Measurements from ENCODE around the gene ITGA8. TPM values are rescaled to one million over a fixed set of nuclear protein-coding genes. Genes with fewer than 3 reads are reported as not detected.
"Not testable (repeated sequence)": the region's sequence is repeated elsewhere in the genome, so short reads cannot be mapped to it uniquely, and the experiment has no call there.

ITGA8 gene
- 10 to 100 TPM in 4 of 5 donors, 1 to 10 TPM in 1; 1.7 to 55.8 (median 54.5) TPM for total RNA-seq
- polyA plus RNA-seq, result 1 to 10 TPM; 2.6 to 8.9 (median 3.5) TPM
- long read RNA-seq, donor 1, partial matches to known transcripts, result 6 of 6 reads
- long read RNA-seq, donor 1, other reads (novel, unspliced or antisense), result 0 of 6 reads
- long read RNA-seq, donor 2, result 0 reads
- long read RNA-seq, donor 3, full-length matches to known transcripts, result 1 of 1 reads
- long read RNA-seq, donor 3, partial matches to known transcripts, result 0 of 1 reads
- long read RNA-seq, donor 3, other reads (novel, unspliced or antisense), result 0 of 1 reads
- long read RNA-seq, donor 4, result 0 reads
- long read RNA-seq, donor 5, result 0 reads
- long read RNA-seq, donor 6, full-length matches to known transcripts, result 2 of 2 reads
- long read RNA-seq, donor 6, partial matches to known transcripts, result 0 of 2 reads
- long read RNA-seq, donor 6, other reads (novel, unspliced or antisense), result 0 of 2 reads
- long read RNA-seq, donor 7, result 0 reads
- long read RNA-seq, donor 8, full-length matches to known transcripts, result 1 of 1 reads
- long read RNA-seq, donor 8, partial matches to known transcripts, result 0 of 1 reads
- long read RNA-seq, donor 8, other reads (novel, unspliced or antisense), result 0 of 1 reads
- long read RNA-seq, donor 9, result 0 reads
- long read RNA-seq, donor 10, result 0 reads

DNA sequence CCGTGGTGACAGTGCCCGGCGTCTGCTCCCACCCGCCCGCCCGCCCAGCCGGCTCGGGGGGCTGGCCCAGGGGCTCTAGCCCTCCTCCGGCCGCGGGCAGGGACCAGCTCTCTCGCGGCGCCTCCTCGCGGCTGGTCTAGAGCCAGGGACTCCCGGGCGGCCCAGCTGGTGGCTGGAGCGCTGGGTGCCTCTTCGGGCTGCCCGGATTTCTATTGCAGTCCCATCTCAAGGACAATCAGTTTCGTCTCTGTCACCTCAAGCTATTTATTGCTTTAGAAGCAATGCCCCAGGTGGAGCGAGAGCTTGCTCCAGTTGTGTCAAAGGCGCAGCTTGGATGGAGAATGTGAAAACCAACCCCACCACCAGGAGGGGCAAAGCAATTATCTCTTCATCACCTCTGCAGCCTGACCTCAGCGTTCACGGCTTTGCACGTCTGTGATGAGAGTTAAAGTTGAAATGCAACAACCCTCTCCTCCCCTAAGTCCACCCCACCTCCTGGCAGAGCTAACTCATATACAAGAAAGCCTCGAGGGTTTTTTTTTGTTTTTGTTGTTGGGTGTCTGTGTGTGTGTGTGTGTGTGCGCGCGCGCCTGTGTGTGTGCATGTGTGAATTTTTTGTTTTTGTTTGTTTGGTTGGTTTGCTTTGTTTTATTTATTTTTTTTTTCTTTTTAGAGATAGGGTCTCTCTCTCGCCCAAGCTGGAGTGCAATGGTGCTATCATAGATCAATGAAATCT is at the start of gene ITGA8:
Gene ITGA8, minus strand, starts transcription at position 24 of the 736 bp plus-strand sequence. CDS start 151 bp downstream, outside the sequence.
- no peak for TF ChIP-seq POLR2A (IDR thresholded peaks at IDR 0.05)
- TF ChIP-seq, protein P1, sequence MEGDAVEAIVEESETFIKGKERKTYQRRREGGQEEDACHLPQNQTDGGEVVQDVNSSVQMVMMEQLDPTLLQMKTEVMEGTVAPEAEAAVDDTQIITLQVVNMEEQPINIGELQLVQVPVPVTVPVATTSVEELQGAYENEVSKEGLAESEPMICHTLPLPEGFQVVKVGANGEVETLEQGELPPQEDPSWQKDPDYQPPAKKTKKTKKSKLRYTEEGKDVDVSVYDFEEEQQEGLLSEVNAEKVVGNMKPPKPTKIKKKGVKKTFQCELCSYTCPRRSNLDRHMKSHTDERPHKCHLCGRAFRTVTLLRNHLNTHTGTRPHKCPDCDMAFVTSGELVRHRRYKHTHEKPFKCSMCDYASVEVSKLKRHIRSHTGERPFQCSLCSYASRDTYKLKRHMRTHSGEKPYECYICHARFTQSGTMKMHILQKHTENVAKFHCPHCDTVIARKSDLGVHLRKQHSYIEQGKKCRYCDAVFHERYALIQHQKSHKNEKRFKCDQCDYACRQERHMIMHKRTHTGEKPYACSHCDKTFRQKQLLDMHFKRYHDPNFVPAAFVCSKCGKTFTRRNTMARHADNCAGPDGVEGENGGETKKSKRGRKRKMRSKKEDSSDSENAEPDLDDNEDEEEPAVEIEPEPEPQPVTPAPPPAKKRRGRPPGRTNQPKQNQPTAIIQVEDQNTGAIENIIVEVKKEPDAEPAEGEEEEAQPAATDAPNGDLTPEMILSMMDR (IDR thresholded peaks at IDR 0.05), result peak in 2 of 7 experiments; percentile 17 to 24
- peak in 1 of 2 donors; percentile 76 for DNase-seq
- Histone ChIP-seq H3K9me3 (no peaks in the 10 kb centered on the region), H3K4me3 (peak within 1 kb of the TSS; percentile 46 to 69 (median 56)), H3K27ac (peak within 1 kb of the TSS; percentile 42 to 82 (median 76)), H3K27me3 (peaks cover 4 to 45% (median 20%) of the 10 kb centered on the region in 3 donors), H3K4me1 (peaks cover 4 to 22% (median 14%) of the 10 kb centered on the region in 4 donors), H3K36me3 (no peaks in the 10 kb centered on the region)
- WGBS, 5 donors, result 16 to 38% (median 17%) methylated on average over 11 to 33 of the region's 33 CpGs
- intact Hi-C loops (cut with DNase I; ENCODE audit: low total_unique reads), result loop anchor here (10.0 kb wide), 1 partner anchor 285 kb away; no protein-coding TSS in a partner anchor

DNA sequence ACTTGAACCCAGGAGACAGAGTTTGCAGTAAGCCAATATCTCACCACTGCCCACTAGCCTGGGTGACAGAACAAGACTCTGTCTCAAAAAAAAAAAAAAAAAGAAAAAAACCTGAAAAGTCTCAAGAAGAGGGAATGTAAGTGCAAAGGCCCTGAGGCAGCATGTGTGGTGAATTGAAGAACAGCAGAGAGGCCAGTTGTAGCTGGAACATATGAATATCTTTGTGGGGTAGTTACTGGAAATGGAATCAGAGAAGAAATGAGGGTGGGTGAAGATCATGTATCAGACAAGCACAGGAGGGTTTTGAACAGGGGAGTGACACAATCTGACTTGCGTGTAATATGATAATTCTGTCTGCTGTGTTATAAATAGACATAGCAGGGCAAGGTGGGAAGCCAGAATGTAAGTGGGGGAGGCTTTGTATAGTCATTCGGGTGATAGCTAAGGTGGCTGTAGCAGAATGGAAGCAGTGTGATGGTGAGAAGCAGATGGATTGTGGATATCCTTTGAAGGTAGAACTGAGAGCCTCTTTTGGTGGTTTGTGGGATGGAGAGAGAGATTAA is 45.3 kb upstream of the ITGA8 start:
- Histone ChIP-seq H3K36me3 (no peaks in the 10 kb centered on the region), H3K27me3 (no peaks in the 10 kb centered on the region), H3K4me3 (no peak overlapping the region), H3K9me3 (no peaks in the 10 kb centered on the region), H3K27ac (no peak overlapping the region), H3K4me1 (no peaks in the 10 kb centered on the region)
- no peak for DNase-seq
- intact Hi-C loops (cut with DNase I; ENCODE audit: low total_unique reads), result no loop called here
- 79 to 94% (median 91%) methylated on average over 2 of the region's 2 CpGs for WGBS, 5 donors
- TF ChIP-seq EP300 (IDR thresholded peaks at IDR 0.05) (no peak), POLR2AphosphoS5 (IDR thresholded peaks at IDR 0.05) (no peak)
- TF ChIP-seq, protein P1 (IDR thresholded peaks at IDR 0.05), result no peak

DNA sequence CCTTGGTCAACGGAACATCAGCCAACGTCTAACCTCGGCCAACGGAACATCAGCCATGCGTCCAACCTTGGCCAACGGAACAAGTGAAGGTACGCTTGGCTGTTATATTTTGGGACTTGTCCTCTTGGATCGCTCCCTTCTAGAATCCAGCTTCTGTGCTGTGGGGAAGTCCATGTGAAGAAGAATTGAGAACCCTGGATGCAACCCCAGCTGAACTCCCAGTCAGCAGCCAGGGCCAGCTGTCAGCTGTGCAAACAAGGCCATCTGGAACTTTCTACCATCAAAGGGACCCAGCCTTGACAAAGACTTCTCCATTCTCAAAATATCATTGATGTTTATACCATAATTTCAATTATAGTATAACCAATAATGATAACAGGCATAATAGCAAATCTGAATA is 43.3 kb upstream of the ITGA8 start:
- WGBS, 5 donors, result 80 to 90% (median 90%) methylated on average over 8 of the region's 8 CpGs
- Histone ChIP-seq H3K4me1 (no peaks in the 10 kb centered on the region), H3K4me3 (no peak overlapping the region), H3K27ac (no peak overlapping the region), H3K36me3 (no peaks in the 10 kb centered on the region), H3K9me3 (no peaks in the 10 kb centered on the region), H3K27me3 (no peaks in the 10 kb centered on the region)
- intact Hi-C loops (cut with DNase I; ENCODE audit: low total_unique reads), result no loop called here
- DNase-seq, result no peak
- no peak for TF ChIP-seq POLR2A (IDR thresholded peaks at IDR 0.05)
- TF ChIP-seq, protein P1 (IDR thresholded peaks at IDR 0.05), result no peak
- no peak for TF ChIP-seq EP300 (IDR thresholded peaks at IDR 0.05)
- no peak for TF ChIP-seq POLR2AphosphoS5 (IDR thresholded peaks at IDR 0.05)

DNA sequence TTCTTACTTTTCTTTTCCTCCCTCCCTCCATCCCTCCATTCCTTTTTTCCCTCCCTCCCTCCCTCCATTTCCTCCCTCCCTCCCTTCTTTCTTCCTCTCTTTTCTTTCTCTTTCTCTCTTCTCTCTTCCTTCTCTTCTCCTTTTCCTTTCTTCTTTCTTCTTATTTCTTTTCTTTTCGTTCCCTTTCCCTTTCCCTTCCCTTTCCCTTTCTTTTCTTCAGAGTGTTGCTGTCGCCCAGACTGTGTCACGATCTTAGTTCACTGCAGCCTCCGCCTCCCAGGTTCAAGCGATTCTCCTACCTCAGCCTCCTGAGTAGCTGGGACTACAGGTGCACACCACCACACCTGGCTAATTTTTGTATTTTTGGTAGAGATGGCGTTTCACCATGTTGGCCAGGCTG is 42.5 kb upstream of the ITGA8 start:
- H3K4me3 ChIP-seq; intact Hi-C loops (cut with DNase I; ENCODE audit: low total_unique reads); H3K36me3 ChIP-seq; DNase-seq; H3K27ac ChIP-seq; H3K9me3 ChIP-seq; H3K4me1 ChIP-seq; H3K27me3 ChIP-seq: not testable (repeated sequence)
- 84 to 95% (median 93%) methylated on average over 6 of the region's 6 CpGs for WGBS, 5 donors

DNA sequence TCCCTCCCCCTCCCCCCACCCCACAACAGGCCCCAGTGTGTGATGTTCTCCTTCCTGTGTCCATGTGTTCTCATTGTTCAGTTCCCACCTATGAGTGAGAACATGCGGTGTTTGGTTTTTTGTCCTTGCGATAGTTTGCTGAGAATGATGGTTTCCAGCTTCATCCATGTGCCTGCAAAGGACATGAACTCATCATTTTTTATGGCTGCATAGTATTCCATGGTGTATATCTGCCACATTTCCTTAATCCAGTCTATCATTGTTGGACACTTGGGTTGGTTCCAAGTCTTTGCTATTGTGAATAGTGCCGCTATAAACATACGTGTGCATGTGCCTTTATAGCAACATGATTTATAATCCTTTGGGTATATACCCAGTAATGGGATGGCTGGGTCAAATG is 41.5 kb upstream of the ITGA8 start:
- H3K36me3 ChIP-seq; intact Hi-C loops (cut with DNase I; ENCODE audit: low total_unique reads); H3K9me3 ChIP-seq; H3K4me1 ChIP-seq; DNase-seq; H3K4me3 ChIP-seq; H3K27ac ChIP-seq; H3K27me3 ChIP-seq: not testable (repeated sequence)
- WGBS, 5 donors, result 88 to 99% (median 91%) methylated on average over 2 to 4 of the region's 4 CpGs

Measured in stomach (tissue), 19 donors.